Transverse colon (tissue), 3 donors: ENCODE measurements around the gene CHD6.

ENCODE experiments used
- POLR2A ChIP-seq: fragments of 450-650 bp; IDR thresholded peaks from one replicate; pipeline ENCODE4 v1.6.1; 2016; ENCODE audit warnings: antibody characterized with exemption, mild to moderate bottlenecking, moderate library complexity
- TF ChIP-seq, protein P1 (sequence below), 5 experiments: fragments of 200-600 bp in 3 of 5; fragments of 450-650 bp in 2 of 5; sonication (generic) in 3 of 5; IDR thresholded peaks; 1 replicate in 2 of 5; 2 replicates in 3 of 5; pipeline ENCODE4 v1.5.1; 2016 to 2017; ENCODE audit warnings: antibody characterized with exemption in 5 of 5, inconsistent platforms in 3 of 5, mild to moderate bottlenecking in 2 of 5, moderate library complexity in 1 of 5

DNA sequence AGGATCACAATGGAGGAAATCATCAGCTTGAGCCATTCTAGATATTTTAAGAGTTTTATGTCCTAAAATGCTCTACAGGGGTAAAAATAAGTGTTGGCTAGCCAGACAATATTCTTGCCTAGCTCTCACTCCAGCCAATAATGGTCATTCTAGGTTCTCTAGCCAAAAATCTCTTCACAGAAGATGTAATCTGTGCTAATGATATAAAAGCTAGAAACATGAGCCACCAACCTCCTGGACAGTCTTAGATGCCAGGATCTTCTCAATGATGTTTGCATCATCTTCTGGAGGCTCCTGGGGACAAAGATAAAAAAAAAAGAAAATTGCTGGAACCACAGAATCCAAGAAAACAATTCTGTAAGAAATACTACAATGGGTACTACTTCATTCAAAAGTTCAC, 119.1 kb downstream of the CHD6 start:
- TF ChIP-seq, protein P1, sequence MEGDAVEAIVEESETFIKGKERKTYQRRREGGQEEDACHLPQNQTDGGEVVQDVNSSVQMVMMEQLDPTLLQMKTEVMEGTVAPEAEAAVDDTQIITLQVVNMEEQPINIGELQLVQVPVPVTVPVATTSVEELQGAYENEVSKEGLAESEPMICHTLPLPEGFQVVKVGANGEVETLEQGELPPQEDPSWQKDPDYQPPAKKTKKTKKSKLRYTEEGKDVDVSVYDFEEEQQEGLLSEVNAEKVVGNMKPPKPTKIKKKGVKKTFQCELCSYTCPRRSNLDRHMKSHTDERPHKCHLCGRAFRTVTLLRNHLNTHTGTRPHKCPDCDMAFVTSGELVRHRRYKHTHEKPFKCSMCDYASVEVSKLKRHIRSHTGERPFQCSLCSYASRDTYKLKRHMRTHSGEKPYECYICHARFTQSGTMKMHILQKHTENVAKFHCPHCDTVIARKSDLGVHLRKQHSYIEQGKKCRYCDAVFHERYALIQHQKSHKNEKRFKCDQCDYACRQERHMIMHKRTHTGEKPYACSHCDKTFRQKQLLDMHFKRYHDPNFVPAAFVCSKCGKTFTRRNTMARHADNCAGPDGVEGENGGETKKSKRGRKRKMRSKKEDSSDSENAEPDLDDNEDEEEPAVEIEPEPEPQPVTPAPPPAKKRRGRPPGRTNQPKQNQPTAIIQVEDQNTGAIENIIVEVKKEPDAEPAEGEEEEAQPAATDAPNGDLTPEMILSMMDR (IDR thresholded peaks at IDR 0.05) = no peak
- TF ChIP-seq POLR2A = no peak
